Measurements from ENCODE around the gene RNF213.

Gene RNF213

DNA sequence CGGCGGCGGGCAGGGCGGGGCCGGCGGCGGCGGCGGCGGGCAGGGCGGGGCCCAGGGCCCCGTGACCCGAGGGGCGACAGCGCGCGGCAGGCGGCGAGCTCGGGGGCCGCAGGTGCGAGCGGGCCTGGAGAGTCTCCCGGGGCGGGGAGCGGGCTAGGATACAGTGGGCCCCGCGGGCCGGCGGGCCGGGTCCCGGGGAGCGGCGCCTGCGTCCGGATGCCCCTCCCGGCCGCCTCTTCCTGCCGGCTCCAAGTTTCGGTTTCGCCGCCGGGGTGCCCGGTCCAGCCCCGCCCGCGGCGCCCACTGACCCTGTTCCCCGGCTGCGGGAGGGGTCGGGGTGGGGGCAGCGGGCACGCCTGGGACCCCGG is at the start of gene RNF213:
TSS of gene RNF213 (plus strand) at position 62 of the 368 bp plus-strand sequence. CDS start 2,830 bp downstream, outside the sequence.
- no peak for DNase-seq

DNA sequence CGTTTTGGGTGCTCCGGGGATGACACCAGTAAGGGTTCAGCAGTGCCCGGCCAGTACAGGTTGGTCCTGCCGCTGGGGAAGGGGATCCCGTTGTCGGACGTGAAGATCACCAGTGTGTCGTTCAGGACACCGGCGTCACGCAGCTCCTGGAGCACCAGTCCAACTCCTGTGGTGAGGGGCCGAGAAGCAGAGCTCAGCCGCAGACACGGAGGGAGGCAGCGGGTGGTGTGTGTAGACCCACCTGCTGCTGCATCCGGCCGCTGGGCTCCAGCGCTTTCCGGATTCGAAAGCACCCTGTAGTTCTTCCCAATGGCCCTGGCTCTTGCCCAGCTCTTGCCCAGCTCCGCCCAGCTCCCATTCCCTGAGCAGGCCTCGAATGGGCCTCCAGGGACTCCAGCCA is 48.5 kb upstream of the RNF213 start:
- DNase-seq, result no peak

DNA sequence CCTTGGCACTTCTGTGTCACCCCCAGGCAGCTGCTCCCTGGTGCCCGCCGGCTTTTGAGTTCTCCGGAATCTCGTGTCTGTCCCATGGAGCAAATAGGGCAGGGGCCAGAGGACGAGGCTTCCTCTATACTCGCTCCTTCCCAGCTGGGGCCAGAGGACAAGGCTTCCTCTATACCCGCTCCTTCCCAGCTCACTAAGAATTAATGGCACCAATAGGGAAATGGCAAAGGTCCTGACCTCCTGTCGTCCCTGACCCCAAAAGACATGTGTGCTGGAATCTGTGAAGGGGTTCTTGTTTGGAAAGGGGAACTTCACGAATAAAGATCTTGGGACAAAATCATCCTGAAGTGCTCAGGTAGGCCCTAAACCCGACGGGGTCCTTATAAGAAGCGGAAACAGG is 48.1 kb upstream of the RNF213 start:
- no peak for DNase-seq

DNA sequence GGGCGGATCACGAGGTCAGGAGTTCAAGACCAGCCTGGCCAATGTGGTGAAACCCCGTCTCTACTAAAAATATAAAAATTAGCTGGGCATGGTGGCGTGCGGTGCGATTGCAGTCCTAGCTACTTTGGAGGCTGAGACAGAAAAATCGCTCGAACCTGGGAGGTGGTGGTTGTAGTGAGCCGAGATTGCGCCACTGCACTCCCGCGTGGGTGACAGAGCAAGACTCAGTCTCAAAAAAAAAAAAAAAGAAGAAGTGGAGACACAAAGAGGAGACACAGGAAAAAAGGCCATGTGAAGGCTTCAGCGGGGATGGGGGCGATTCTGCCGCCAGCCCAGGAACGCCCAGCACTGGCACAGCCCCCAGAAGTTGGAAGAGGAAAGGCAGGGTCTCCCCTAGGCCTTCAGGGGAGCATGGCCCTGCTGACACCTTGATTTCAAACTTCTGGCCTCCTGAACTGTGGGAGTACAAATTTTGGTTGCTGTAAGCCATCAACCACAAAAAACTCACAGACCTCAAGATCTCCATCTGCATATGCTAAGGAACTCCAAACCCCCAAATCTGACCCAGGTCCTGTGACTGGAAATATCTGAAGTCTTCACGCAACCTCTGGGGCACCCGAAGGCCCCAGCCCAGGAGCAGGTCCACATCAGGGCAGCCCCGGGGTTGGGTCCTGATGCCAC is 47.5 kb upstream of the RNF213 start:
- no peak for DNase-seq

DNA sequence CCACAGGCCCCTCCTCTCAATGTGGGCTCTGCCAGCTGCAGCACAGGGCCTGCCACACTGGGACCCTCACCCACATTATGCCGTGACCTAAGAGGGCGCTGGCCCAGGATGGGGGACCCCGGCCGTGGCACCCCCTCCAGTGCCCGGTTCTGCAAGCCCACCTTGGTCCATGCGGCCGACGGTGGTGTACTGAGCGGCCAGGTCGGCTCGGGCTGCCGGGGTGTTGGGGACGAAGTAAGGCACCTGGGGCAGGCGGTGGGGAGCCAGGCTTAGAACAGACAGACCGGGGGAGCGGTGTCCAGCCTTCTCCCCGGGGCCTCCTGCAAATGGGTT is 47.0 kb upstream of the RNF213 start:
- no peak for DNase-seq

DNA sequence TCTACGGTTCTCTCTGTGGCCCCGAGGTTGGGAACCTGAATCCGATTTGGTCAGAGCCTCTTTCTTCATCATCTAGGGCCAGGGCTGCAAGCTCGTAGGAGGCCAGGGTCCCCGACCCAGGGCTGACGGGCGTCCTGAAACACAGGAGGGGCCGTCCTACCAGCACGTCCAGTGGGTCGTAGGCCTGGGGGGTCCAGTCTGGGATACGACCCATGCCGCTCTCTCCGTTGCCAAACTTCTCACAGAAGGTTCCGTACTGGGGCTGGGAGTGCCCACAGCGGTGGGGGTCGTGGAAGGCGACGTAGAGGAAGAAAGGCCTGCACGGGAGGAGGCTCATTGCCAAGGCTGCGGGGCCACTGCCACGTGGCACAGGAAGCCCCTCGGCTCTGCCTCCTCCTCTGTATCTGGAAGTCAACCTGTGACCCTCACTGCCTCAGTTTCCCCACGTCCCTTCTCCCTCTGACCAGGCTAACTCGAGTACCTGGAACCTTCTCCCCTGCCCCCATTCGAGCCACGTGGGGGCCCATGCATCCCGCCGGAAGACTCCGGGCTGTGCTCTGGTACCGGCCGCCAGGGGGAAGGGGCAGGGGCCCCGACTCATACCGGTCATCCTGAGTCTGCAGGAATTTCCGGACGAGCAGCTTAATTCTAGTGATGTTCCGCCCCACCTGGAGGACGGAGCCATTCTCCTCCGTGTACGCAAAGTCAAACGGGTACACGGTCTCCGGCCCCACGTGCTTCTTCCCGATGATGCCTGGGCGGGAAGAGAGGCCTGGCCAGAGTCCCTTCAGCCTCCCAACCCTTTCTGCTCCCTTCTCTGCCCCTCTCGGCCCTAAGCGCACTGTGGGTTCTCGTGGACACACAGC is 46.4 kb upstream of the RNF213 start:
- DNase-seq, result no peak

DNA sequence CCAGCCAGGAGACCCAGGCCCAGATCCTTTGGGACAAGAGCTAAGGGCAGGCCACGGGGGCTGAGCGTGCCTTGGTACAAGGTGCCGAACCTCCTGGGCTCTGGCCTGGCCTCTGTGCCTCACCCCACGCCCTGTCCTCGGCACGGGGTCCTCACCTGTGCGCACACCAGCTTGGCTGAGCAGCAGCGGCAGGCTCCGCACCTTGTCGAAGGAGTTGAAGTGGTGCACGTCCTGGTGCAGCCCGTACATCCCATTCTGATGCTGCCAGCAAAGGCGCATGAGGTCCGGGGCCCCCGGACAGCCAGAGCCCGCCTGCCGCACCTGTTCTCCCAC is 45.8 kb upstream of the RNF213 start:
- no peak for DNase-seq

DNA sequence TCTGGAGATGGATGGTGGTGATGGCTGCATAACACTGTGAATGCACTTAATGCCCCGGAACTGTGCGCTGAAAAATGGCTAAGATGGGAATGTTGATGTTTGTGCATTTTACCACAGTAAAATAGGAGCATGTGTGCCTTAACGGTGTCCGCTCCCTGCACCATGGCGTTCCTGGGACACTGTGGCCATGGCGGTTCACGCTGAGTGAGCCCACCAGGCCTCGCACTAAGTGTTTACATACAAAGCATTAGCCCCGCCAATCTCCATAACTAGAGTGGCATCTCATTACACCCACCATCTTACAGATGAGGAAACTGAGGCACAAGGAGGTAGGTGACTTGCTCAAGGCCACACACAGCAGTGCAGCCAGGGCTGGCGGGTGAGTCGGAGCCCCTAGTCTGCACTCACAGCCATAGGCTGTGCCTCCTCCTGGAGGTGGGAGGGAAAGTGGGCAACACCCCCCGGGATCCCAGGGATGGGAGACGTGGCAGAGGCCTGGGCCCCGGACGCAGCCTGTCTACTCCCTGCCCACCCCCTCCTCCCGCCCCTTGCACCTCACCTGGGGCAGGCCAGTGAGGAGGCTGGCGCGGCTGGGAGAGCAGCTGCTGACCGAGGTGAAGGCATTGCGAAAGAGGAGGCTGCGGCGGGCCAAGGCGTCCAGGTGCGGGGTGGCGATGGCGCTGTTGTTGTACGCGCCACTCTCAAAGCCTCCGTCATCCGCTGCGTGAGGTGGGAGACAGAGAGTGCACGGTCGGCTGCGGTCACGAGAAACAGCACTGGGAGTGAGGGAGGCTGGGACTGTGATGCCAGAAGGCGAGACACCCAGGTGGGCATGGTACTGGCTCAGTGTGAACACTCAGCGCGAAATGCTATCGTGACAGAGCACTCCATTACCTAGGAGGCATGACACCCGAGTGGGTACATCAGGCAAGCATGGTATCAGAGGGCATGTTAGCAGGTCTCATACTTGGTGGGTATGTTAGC is 43.9 kb upstream of the RNF213 start:
- DNase-seq, result no peak

DNA sequence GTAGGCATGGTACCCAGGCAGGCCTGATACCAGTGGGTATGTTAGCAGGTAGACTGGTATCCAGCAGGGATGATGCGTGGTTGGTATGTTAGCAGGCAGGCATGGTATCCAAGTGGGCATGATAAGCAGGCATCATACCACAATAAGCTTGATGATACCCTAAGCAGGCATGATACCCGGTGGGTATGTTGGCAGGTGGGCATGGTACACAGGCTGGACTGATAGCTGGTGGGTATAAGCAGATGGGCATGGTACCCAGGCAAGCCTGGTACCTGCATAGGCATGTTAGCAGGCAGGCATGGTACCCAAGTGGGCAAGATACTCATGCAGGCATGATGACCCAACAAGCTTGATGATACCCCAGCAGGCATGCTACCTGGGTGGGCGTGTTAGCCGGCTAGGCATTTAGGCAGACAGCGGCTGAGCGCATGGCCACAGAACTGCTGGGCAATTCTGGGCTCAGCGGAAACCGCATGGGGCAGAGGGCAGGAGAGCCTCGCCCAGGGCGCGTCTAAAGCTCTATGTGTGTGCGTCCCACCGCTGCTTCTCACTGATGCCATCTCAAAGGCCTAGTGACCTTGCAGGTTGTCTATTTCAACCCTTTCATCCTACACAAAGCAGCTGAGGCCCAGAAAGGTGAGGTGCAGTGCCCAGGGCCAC is 42.8 kb upstream of the RNF213 start:
- DNase-seq, result no peak

DNA sequence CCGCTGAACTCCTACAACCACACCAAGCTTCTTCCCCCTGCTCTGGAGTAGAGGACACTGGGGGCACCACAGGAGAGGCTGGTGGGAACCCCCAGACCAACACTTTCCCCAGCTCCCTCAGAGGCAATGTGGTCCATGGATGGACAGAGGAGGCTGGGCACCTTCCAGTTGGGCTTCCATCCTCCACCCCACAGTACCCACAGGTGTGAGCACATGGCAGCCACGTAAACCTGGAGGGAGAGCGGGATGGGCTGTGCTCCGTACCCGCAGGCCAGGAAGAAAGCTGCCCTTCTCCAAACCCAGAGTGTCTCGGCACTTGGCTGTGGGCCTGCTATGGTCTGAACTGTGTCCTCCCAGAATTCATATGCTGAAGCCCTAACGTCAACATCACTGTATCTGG is 42.3 kb upstream of the RNF213 start:
- no peak for DNase-seq

DNA sequence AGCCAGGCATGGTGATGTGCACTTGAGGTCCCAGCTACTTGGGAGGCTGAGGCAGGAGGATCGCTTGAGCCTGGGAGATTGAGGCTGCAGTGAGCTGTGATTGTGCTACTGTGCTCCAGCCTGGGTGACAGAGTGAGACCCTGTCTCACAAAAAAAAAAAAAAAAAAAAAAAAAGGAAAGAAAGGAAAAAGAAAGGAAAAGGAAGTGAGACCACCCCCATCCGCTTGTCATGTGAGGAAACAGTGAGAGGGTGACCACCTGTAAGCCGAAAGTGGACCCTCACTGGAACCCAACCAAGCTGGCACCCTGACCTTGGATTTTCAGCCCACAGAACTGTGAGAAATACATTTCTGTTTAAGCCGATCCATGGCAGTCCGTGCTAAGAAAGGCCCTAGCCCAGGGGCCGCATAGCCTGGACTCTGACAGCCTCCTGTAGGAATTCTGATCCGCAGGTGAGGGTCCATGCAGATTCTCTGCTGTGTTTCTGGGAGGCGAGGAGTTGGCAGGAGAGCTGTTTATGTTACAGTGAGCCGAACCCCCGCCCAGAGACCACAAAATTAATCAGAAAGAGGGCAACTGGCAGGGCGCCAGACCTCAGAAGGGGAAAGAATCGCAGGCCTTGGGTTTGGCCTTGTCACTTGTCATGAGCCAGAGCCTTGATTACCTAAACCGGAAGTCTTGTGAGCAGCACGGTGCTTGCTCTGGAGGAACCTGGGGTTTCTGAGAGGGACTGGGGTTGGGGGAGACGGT is 41.5 kb upstream of the RNF213 start:
- DNase-seq, result no peak

DNA sequence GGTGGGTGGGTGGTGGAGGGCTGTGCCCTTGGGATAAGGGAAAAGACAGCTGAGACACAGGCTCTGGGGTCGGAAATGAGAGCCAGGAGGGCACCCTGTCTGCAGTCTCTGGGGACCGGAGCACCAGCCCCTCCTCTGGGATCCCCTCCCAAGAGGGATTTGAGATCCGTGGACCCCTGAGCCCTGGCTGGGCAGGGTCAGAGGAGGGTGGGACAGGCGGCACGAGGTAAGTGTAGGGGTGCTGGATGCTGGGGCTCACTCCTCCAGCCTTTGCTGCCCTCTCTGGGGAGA is 40.9 kb upstream of the RNF213 start:
- DNase-seq, result no peak

DNA sequence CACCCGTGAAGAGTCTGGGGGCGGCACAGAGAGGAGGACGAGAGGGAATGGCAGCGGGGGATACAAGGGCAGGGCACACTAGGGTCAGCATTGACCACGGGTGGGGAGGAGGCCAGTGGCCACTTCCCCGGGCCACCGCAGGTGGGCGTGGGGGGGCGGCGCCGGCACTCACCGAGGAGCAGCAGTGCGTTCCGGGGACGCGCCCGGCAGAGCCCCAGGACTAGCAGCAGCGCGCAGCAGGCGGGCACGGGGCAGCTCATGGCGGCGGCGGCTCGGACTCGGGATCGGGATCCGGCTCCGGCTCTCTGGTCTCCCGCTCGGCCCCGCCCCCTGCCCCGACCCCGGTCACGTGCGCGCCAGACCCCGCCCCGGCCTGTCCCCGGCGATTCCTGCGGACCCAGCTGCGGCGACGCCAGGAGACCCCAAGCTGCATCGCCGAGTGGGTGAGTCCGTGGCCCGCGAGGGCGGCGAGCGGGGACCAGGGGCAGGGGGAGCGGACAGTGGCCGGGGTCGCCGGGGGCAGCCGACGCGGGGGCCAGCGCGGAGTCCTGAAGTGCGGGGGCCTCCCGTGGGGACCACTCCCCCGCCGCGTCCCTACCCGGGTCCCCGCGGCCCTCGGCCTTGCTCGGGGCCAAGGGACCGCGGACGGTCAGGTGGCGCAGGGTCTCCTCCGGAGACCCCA is 40.5 kb upstream of the RNF213 start, which contains the start of the genes SGSH and SLC26A11:
TSS of gene SGSH (minus strand) at position 280 of the 682 bp plus-strand sequence. CDS start at position 260, 20 bp downstream.
TSS of gene SLC26A11 (plus strand) at position 374 of the 682 bp plus-strand sequence. CDS start 1,134 bp downstream, outside the sequence.
- no peak for DNase-seq

DNA sequence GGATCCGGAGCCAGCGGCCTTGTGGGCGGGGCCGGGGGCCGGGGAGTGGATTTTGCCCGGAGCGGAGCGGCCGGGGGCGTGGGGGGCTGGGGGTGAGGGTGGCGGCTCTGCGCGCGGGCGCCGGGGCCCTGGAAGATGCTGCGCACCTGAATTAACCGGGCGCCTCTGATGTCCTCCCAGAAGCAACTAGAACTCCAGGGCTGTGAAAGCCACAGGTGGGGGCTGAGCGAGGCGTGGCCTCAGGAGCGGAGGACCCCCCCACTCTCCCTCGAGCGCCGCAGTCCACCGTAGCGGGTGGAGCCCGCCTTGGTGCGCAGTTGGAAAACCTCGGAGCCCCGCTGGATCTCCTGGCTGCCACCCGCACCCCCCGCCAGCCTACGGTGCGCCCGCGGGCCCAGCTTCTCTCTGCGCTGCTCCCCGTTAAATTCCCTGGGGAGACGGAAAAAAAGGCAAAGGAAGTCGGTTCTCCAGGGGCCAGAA is 39.9 kb upstream of the RNF213 start:
- DNase-seq, result no peak

DNA sequence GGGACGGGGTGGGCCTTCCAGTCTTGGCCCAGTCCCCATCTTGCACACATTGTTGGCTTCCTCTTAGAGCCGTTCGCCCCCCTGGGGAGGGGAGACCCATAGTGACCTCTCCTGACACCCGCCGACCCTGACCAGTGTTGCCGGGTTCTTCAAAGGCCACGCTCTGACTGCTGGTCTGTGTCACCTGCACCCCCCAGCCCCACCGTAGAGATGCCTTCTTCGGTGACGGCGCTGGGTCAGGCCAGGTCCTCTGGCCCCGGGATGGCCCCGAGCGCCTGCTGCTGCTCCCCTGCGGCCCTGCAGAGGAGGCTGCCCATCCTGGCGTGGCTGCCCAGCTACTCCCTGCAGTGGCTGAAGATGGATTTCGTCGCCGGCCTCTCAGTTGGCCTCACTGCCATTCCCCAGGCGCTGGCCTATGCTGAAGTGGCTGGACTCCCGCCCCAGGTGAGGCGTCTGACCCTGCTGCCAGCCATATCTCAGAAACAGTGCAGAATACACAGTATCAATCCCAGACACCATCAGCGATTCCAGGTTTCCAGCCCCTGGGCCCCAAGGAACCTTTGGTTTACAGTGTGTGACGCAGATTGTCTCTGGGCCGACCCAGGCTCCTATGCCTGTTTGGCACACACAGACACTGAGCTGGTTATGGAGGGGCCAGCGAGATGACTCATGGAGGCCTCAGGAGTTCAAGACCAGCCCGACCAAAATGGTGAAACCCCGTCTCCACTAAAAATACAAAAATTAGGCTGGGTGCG is 39.1 kb upstream of the RNF213 start:
- DNase-seq, result no peak

DNA sequence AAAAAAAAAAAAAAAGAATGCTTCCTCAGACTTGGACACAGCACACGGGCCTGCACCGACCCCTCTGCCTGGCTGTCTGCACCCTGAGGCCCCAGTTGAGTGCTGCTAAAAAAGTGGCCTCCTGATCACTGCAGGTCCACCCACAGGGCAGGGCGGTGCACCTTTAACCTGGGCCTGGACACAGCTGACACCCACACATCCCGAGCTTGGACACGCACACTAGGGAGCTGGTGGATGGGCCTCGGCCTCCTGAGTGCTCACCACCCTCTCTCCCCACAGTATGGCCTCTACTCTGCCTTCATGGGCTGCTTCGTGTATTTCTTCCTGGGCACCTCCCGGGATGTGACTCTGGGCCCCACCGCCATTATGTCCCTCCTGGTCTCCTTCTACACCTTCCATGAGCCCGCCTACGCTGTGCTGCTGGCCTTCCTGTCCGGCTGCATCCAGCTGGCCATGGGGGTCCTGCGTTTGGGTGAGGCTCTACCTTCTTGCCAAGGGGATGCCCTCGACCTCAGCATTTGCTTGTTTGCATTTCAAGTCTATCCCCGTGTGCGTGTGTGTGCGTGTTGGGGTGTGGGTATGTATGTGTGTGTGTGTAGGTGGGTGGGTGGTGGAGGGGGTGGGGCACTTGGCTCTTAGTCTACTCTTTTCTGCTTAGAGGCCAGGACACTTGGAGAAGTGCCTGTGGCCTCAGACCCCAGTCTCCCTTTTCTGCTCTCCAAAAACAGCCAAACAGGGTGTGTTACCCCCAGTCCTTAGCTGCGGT is 38.1 kb upstream of the RNF213 start:
- no peak for DNase-seq

DNA sequence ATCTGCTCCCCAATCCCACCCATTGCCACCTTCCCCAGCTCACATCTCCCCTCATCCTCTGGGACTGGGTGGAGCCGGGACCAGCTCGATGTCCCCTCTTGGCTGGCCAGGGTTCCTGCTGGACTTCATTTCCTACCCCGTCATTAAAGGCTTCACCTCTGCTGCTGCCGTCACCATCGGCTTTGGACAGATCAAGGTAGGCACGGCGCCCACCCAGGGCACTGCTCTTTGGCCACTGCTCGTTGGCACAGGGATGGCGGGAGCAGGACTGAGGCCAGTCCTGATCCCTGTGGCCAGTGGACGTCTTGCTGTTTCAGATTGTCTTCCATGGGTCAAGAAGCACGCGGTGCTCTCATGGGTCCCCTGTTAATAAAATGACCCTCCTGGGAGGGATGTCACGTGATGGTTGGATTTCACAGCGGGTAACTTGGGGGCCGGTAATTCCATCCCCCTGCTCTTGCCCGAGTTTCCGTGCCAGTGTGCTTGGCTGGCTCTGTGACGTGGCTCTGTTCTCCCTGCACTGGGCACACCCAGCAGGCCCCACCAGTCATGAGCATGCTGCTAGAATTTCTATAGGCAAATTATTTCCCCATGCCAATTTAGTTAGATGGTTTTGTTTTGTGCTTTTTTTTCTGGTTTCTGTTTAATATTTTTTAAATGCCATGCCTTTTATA is 37.4 kb upstream of the RNF213 start:
- DNase-seq, result no peak

DNA sequence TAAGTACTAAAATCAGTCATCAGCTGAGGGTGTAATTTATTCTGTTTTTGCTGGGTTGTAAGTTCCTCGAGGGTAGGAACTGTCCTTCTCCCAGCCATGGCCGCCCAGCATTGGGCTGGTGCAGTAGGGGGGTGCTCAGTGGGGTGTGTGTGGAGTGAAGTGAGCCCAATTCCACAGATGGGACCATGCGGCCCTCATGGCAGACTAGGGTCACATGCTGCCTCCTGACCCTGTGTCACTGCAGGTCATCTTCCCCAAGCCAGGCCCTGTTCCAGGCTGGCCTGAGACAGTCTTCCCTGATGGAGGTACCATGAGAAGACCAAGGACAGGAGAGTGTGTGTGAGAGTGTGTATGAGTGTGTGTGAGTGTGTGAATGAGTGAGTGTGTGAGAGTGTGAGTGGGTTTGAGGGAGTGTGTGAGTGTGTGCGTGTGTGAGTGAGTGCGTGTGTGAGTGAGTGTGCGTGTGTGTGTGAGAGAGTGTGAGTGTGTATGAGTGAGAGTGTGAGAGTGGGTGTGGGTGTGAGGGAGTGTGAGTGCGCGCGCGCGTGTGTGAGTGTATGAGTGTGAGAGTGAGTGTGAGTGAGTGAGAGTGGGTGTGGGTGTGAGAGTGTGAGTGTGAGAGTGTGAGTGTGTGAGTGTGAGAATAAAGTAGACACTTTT is 36.7 kb upstream of the RNF213 start:
- no peak for DNase-seq

DNA sequence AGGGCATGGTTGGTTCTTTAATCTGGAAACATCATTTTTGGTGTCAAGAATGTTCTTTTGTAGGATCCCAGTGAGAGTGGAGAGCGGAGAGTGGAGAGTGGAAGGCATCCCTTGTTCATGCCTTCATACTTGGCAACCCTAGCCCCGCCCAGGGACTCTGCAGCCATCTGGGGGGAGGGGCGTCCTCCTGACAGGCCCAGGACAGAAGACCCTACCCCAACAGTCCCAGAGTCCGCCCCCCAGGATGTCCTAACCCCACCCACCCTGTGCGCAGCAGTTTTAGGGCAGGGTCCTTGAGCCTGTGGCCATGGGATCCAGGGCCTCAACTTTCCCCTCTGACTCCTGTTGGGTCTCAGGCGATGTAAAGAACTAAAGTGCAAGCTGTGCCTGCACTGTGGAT is 36.0 kb upstream of the RNF213 start:
- no peak for DNase-seq

Measured in cerebellar nuclear complex (tissue), 1 donor.